ENCODE data around the gene KLLN.

DNA sequence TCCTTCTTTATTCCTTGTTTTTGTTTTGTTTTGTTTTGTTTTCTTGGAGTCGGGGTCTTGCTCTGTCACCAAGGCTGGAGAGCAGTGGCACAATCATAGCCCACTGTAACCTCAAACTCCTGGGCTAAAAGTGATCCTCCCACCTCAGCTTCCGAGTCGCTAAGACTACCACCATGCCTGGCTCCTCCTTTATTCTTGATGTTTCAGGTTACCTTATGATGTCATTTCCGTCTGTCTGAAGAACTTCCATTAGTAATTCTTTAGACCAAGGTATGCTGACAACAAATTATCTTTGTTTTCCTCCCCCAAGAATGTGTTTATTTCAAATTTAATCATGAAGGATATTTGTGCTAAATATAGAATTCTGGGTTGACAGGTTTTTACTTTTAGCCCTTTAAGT is 27.2 kb downstream of the KLLN start:
- no peak for TF ChIP-seq EGR1 (IDR thresholded peaks at IDR 0.05)
- no peak for TF ChIP-seq YY1 (IDR thresholded peaks at IDR 0.05; ENCODE audit: low read depth)
- TF ChIP-seq, protein P1, sequence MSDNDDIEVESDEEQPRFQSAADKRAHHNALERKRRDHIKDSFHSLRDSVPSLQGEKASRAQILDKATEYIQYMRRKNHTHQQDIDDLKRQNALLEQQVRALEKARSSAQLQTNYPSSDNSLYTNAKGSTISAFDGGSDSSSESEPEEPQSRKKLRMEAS (IDR thresholded peaks at IDR 0.05) = no peak
- TF ChIP-seq CREB1 (IDR thresholded peaks at IDR 0.05; ENCODE audit: low read depth) = no peak
- no peak for TF ChIP-seq ZBTB7A (IDR thresholded peaks at IDR 0.05; ENCODE audit: low read depth)
- no peak for TF ChIP-seq RAD21 (IDR thresholded peaks at IDR 0.05; ENCODE audit: low read depth)
